ENCODE measurements around the gene PMS2. TPM values are rescaled to one million over a fixed set of nuclear protein-coding genes. Genes with fewer than 3 reads are reported as not detected.
"Not testable (repeated sequence)": the region's sequence is repeated elsewhere in the genome, so short reads cannot be mapped to it uniquely, and the experiment has no call there.

Gene PMS2
- total RNA-seq, 1 donor from 2014 or later, result 15.1 TPM

DNA sequence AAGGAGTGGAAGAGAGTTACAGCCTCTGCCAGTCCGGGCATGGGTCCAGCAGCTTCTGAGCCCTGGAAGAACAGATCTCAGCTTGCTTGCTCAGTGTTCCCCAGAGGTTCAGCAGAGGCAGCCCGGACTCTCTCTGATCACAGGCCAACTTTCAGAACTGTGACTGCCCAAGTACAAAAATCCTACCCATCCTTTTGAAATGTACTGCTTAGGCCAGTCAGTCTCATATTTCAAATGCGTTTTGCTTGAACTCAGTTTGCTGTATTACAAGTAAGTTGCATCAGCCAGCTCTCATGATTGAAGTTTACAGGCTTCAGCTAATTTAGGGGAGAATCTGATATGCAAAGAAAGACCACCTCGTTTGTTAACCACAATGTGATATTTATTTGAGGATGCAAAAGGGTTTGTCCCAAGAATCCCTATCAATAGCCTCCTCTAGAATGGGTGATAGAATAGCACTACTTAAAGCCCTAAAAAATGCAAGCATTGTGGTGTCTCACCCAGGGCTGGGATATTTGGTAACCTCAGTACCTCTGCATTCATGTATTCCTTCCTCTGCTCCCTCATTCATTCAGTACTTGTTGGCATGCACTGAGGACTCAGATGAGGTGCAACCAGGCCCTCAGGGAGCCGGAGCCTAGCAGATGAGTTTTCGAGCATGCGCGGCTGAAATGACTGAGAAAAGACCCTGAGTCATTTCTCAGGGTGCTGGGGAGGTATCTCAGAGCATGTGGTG is 7.2 kb upstream of the PMS2 start:
- DNase-seq (ENCODE audit: extremely low read depth, low read depth, low spot score), result no peak

- no peak for DNase-seq (ENCODE audit: extremely low read depth, low read depth, low spot score)
Measured at GRCh38 chr7:6012355-6013104, 3.7 kb upstream of the PMS2 start.

DNA sequence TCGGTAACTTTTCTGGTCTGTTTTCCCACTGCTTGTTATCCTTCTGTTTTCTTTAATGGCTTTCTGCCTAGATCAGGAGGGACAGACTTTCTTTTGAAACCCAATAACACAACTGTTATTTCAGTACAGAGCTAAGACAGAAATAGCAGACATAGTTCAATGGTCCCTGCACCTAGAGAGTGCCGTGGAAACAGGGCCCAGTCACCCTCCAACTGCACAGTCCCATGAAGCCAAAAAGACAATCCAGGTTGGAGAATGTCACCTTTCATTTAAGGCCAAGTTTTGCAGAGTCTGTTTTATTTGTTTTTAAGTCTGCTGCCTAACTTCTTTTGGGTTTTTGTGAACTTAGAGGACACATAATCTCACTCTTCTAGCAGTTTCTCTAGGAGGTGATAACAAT is 2.7 kb upstream of the PMS2 start:
- DNase-seq (ENCODE audit: extremely low read depth, low read depth, low spot score), result no peak

- DNase-seq (ENCODE audit: extremely low read depth, low read depth, low spot score), result not testable (repeated sequence)
Measured at GRCh38 chr7:6010370-6010769, 1.5 kb upstream of the PMS2 start.

- DNase-seq (ENCODE audit: extremely low read depth, low read depth, low spot score), result not testable (repeated sequence)
Measured at GRCh38 chr7:6007835-6008590, 836 bp downstream of the PMS2 start.

- DNase-seq (ENCODE audit: extremely low read depth, low read depth, low spot score), result no peak
Measured at GRCh38 chr7:6007386-6007785, 1.5 kb downstream of the PMS2 start.

DNA sequence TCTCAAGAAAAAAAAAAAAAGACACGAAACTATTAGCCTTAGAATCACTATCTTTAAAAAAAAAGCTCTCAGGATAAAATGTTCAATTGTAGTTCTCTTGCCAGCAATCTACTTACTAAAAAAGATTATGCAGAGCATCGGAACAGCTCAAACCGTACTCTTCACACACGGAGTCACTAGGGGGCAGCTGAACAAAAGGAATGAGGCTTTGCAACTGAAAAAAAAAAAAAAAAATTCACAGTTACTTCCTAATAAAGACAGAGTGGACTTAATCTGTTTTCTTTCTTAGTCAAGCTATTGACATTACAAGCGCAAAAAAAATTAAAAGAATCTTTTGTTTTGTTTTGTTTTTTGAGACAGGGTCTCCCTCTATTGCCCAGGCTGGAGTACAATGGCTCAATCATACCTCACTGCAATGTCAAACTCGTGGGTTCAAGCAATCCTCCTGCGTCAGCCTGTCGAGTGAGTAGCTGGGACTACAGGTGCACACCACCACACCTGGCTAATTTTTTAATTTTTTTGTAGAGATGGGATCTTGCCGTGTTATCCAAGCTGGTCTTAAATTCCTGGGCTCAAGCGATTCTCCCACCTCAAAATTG is 11.5 kb downstream of the PMS2 start:
- DNase-seq (ENCODE audit: extremely low read depth, low read depth, low spot score), result peak; percentile 12

DNA sequence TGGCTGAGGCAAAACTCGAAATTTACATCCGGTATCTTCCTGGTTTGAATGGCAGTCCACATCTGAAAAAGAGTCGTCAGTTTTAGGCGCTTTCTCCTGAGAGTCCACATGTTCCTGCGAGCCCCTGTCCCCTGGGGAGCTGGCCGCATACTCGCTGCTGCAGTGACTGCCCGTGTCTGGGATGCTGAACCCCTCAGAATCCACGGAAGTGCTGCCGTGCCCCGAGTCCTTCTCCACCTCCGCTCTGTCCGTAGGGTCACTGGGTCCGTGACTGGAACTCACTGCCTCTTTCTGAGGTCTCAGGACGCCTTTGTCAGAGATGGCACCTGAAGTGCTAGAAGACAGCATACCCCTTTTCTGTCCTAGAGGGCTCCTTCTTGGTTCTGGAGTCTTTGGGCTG is 21.8 kb downstream of the PMS2 start:
- DNase-seq (ENCODE audit: extremely low read depth, low read depth, low spot score), result not testable (repeated sequence)

GRCh38 chr7:5979680-5980314 is 29.1 kb downstream of the PMS2 start:
- DNase-seq (ENCODE audit: extremely low read depth, low read depth, low spot score), result not testable (repeated sequence)

DNA sequence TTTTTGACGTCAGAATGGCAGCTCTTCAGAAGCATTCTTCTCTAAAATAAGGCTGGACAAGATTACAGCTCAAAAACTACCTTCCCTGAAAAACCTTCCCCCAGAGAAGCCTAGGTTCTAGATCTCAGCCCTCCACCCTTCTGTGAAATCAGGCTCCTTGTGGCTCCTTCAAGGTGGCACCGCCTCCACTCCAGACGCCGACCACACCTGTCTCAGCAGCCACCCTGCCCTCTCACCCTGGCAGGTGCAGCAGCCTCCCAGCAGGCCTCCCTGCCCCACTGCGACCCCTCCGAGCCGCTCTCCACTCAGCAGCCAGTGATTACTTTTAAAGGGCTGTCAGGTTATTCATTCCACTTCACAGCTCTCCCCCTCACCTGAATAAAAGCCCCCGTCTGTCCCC is 35.3 kb downstream of the PMS2 start:
- not testable (repeated sequence) for DNase-seq (ENCODE audit: extremely low read depth, low read depth, low spot score)

DNA sequence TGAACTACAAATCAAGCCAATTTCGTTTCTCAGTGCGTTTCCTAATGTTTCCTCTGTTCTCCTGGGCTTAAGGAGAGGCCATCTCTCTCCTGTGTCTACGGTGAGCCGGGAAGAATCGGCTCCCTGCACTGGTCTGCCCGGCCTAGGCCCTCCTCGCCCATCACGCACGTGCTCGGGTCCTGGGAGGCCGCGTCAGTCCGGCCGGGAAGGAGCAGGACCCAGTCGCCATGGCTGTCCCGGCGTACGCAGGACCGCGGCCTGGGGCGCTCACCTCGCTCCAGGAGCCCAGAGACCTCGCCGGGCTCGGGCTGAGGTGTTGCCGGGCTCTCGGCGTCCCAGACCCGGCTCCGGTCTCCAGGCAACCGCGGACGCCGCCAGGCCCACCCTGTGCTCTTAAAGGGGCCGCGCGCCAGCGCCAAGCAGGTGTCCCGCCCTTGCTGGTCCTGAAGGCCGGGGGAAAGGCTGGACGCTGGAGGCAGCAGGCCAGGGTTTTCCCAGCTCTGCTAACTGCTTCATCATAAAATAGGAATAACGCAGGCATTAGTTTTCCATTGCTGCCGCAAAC is 38.4 kb downstream of the PMS2 start, which contains the start of gene RSPH10B:
Gene RSPH10B (minus strand): TSS at position 343 of the 565 bp plus-strand sequence. CDS start 3,573 bp downstream, outside the sequence.
- DNase-seq (ENCODE audit: extremely low read depth, low read depth, low spot score), result not testable (repeated sequence)

DNA sequence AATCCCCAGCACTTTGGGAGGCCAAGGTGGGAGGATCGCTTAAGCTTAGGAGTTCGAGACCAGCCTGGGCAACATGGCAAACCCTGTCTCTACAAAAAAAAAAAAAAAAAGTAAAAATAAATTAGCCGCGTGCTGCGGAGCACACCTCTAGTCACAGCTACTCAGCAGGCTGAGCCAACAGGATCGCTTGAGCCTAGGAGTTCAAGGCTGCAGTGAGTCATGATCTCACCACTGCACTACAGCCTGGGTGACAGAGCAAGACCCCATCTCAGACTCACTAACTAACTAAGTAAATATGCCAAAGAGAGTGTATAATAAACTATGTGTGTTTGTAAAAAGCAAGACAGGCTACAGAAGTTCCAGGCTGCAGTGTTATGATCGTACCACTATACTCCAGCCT is 45.0 kb downstream of the PMS2 start:
- not testable (repeated sequence) for DNase-seq (ENCODE audit: extremely low read depth, low read depth, low spot score)

DNA sequence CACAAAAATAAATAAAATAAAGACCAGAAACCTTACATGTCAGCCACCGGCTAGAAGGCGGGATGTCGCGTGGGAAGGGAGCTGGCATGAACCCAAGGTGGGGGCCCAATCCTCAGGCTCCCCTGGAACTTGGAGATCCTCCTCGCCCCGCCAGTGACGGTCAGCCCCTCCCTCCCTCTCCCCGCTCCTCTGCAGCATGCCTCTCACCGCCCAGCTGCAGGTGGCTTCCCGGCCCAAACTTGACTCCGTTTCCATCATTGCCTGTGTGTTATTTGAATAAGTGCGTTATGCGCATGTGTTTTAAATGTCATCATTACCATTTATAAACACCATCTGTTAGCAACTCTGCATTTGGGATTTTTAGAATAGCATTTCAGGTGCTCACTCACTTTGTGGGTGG is 45.6 kb downstream of the PMS2 start:
- not testable (repeated sequence) for DNase-seq (ENCODE audit: extremely low read depth, low read depth, low spot score)

GRCh38 chr7:5934945-5935450 is 73.9 kb downstream of the PMS2 start:
- DNase-seq (ENCODE audit: extremely low read depth, low read depth, low spot score), result not testable (repeated sequence)

DNA sequence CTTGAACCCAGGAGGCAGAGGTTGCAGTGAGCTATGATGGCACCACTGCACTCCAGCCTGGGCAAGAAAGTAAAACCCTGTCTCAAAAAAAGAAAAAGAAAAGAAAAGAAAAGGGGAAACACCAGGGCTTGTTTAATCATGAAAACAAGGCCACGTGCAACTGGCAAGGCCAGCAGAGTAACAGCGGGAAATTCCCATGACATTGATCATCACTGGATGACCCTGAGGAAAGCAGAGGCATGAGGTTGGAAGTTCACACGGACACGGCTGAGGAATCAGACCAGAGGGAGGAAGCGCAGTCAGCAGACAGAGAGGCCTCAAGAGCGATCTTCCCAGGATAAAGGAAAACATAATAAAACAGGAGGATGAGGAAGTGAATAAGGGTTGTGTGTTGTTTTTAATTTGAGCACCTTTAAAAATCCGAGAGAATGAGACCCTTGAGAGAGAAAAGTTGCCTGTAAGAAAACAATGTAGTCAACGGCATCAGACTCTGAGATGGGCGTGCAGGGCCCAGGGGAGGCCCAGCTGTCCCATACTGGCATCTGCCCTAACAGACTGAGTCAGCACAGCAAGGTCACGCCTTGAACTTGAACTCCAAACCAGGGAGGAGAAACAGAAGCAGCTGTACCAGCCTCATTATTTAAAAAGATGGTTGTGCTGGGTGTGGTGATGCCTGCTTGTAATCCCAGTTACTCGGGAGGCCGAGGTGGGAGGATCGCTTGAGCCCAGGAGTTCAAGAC is 76.8 kb downstream of the PMS2 start:
- DNase-seq (ENCODE audit: extremely low read depth, low read depth, low spot score), result not testable (repeated sequence)

GRCh38 chr7:5931250-5931649 is 77.6 kb downstream of the PMS2 start:
- not testable (repeated sequence) for DNase-seq (ENCODE audit: extremely low read depth, low read depth, low spot score)

GRCh38 chr7:5930290-5930689 is 78.6 kb downstream of the PMS2 start:
- not testable (repeated sequence) for DNase-seq (ENCODE audit: extremely low read depth, low read depth, low spot score)

GRCh38 chr7:5926263-5926870 is 82.5 kb downstream of the PMS2 start:
- not testable (repeated sequence) for DNase-seq (ENCODE audit: extremely low read depth, low read depth, low spot score)

DNA sequence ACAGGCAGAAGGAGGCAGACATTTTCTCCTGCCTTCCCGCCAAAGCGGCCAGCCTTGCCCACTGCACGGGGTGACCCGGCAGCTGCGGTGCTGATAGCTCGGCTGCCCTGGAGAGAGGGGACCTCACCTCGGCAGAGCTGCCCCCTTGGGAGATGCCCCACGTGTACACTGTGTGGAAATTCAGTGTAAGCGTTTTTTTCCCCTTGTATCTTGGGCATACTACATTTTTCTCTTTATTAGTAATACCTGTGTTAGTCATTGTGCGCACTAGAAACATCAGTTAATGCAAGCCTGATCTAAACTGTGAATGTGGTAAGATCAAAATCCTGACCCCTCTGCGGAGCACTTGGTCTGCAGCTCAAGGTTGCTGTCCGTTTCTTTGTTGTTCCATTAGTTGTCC is 84.2 kb downstream of the PMS2 start:
- DNase-seq (ENCODE audit: extremely low read depth, low read depth, low spot score), result not testable (repeated sequence)

All from glomerular endothelial cell (primary cell).